Right atrium auricular region (tissue), 2 donors: Measurements from ENCODE around the gene MBD5. TPM values are rescaled to one million over a fixed set of nuclear protein-coding genes. Genes with fewer than 3 reads are reported as not detected.

Source experiments
- DNase-seq: peaks from one replicate; pipeline ENCODE4 v3.0.0-alpha.2; 2019; ENCODE audit warnings: low spot score
- H3K27ac ChIP-seq, 2 donors: fragments of 200-600 bp; sonication (generic); 1 replicate in 1 of 2; 2 replicates in 1 of 2; pipeline ENCODE4 v1.5.1; 2016 to 2019
- H3K27me3 ChIP-seq, 2 donors: fragments of 200-600 bp; sonication (generic); one replicate each; pipeline versions ENCODE4 v1.5.1 to v1.6.0; 2017 to 2019
- H3K36me3 ChIP-seq: fragments of 200-600 bp; sonication (generic); one replicate; pipeline ENCODE4 v1.5.1; 2016
- H3K4me1 ChIP-seq, 2 donors: fragments of 200-600 bp; sonication (generic); one replicate each; pipeline versions ENCODE4 v1.5.1 to v1.6.0; 2017 to 2019
- H3K4me3 ChIP-seq, 2 donors: fragments of 200-600 bp; sonication (generic); 1 replicate in 1 of 2; 2 replicates in 1 of 2; pipeline ENCODE4 v1.5.1; 2017 to 2019; ENCODE audit warnings: mild to moderate bottlenecking in 1 of 2, moderate library complexity in 1 of 2
- H3K9me3 ChIP-seq, 2 donors: fragments of 200-600 bp; sonication (generic); one replicate each; pipeline ENCODE4 v1.5.1; 2019
- CTCF ChIP-seq, 2 donors: fragments of 200-600 bp; sonication (generic); IDR thresholded peaks; one replicate each; pipeline ENCODE4 v1.5.1; 2019; ENCODE audit warnings: antibody characterized with exemption in 2 of 2
- total RNA-seq, 2 donors: library from RNA; depleted of rRNA; stranded (reverse); fragments of >200 nt; gene quantifications; one replicate each; pipeline ENCODE4 v1.1.0, GENCODE V29; 2016

MBD5 gene
- total RNA-seq, 2 donors from 2014 or later = 14.5 to 22.8 TPM

- DNase-seq = no peak
- no peaks in the 10 kb centered on the region for H3K4me1 ChIP-seq
- H3K27ac ChIP-seq = no peak overlapping the region
- H3K9me3 ChIP-seq = no peaks in the 10 kb centered on the region
- H3K36me3 ChIP-seq = peaks cover 4% of the 10 kb centered on the region
- no peak for TF ChIP-seq CTCF (IDR thresholded peaks at IDR 0.05)
- H3K4me3 ChIP-seq = no peak overlapping the region
- no peaks in the 10 kb centered on the region for H3K27me3 ChIP-seq
These were observed 37.8 kb downstream of the MBD5 start for GRCh38 chr2:148058641-148059040.

DNA sequence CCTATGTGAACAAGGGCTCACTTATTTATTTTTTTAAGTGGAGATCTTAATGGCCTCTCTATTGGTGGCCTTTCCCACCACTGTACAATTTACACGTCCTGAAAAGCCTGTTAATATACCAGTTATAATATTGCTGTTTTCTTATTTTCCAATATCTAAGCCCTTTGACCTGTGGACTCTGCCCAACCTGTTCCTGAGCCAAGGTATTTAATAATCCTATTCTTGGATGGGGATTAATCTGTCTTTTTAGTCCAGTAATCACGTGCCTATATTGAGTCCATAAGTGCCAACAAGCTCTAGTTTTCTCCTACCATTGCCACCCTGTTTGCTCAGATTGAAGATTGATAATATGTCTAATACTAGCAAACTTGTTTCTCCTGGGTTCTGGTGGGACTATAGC lies 42.7 kb downstream of the MBD5 start:
- no peaks in the 10 kb centered on the region for H3K9me3 ChIP-seq
- no peak for DNase-seq
- no peak overlapping the region for H3K4me3 ChIP-seq
- H3K27ac ChIP-seq = no peak overlapping the region
- H3K4me1 ChIP-seq = no peaks in the 10 kb centered on the region
- H3K36me3 ChIP-seq = no peaks in the 10 kb centered on the region
- TF ChIP-seq CTCF (IDR thresholded peaks at IDR 0.05) = no peak
- no peaks in the 10 kb centered on the region for H3K27me3 ChIP-seq

DNA sequence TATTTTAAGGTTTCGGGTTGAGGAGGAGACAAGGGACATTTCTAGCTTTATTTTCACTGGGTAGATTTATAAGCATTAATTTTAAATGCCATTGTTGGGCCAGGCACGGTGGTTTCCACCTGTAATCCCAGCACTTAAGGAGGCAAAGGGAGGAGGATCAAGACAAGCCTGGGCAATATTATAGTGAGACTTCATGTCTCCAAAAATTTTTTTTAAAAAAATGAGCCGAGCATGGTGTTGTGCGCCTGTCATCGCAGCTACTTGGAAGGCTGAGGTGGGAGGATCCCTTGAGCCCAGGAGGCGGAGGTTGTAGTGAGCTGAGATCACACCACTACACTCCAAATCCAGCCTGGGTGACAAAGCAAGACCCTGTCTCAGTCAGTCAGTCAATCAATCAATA lies 45.0 kb downstream of the MBD5 start:
- Histone ChIP-seq H3K4me3 (no peak overlapping the region), H3K36me3 (no peaks in the 10 kb centered on the region), H3K27me3 (no peaks in the 10 kb centered on the region), H3K9me3 (no peaks in the 10 kb centered on the region), H3K27ac (no peak overlapping the region), H3K4me1 (no peaks in the 10 kb centered on the region)
- no peak for DNase-seq
- no peak for TF ChIP-seq CTCF (IDR thresholded peaks at IDR 0.05)

DNA sequence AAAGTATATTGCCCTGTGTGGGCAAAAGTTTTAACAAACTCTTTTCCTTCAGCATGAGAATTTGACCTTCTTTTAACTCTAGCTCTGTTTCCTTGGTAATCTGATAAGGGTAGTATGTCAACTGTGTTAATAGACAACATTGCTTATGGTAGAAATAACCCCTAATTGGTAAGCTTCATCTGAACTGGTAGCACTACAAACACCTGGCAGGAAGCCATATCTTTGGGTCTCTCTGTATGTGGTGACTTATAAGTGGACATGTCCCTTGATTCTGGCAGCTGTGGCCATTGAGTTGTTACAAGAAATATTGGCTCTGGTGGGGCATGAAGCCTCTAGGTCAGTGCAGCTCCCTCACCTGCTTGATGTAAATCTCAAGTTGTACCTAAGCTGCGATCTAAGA lies 46.9 kb downstream of the MBD5 start:
- Histone ChIP-seq H3K9me3 (no peaks in the 10 kb centered on the region), H3K27me3 (no peaks in the 10 kb centered on the region), H3K4me1 (no peaks in the 10 kb centered on the region), H3K27ac (no peak overlapping the region), H3K36me3 (no peaks in the 10 kb centered on the region), H3K4me3 (no peak overlapping the region)
- TF ChIP-seq CTCF (IDR thresholded peaks at IDR 0.05) = no peak
- no peak for DNase-seq

GRCh38 chr2:148071351-148071750 lies 50.5 kb downstream of the MBD5 start:
- TF ChIP-seq CTCF (IDR thresholded peaks at IDR 0.05) = no peak
- no peak for DNase-seq
- H3K27me3 ChIP-seq = no peaks in the 10 kb centered on the region
- H3K36me3 ChIP-seq = no peaks in the 10 kb centered on the region
- H3K9me3 ChIP-seq = no peaks in the 10 kb centered on the region
- no peak overlapping the region for H3K4me3 ChIP-seq
- H3K27ac ChIP-seq = no peak overlapping the region
- H3K4me1 ChIP-seq = no peaks in the 10 kb centered on the region

- no peaks in the 10 kb centered on the region for H3K9me3 ChIP-seq
- no peak overlapping the region for H3K4me3 ChIP-seq
- no peak for TF ChIP-seq CTCF (IDR thresholded peaks at IDR 0.05)
- H3K4me1 ChIP-seq = no peaks in the 10 kb centered on the region
- no peaks in the 10 kb centered on the region for H3K27me3 ChIP-seq
- no peaks in the 10 kb centered on the region for H3K36me3 ChIP-seq
- no peak overlapping the region for H3K27ac ChIP-seq
- DNase-seq = no peak
These were observed 75.1 kb downstream of the MBD5 start for GRCh38 chr2:148096012-148096411.
